GM19324 (cell line): ENCODE data around the gene ADGRE2.
"Not testable (repeated sequence)": the region's sequence is repeated elsewhere in the genome, so short reads cannot be mapped to it uniquely, and the experiment has no call there.

ENCODE experiments used
- ATAC-seq: cut with Tn5 transposase; IDR thresholded peaks from one replicate; pipeline ENCODE4 v1.9.1; 2021; ENCODE audit warnings: mild to moderate bottlenecking, moderate library complexity; ENCODE audit not compliant: unreplicated experiment, low FRiP score

The ADGRE2 gene

DNA sequence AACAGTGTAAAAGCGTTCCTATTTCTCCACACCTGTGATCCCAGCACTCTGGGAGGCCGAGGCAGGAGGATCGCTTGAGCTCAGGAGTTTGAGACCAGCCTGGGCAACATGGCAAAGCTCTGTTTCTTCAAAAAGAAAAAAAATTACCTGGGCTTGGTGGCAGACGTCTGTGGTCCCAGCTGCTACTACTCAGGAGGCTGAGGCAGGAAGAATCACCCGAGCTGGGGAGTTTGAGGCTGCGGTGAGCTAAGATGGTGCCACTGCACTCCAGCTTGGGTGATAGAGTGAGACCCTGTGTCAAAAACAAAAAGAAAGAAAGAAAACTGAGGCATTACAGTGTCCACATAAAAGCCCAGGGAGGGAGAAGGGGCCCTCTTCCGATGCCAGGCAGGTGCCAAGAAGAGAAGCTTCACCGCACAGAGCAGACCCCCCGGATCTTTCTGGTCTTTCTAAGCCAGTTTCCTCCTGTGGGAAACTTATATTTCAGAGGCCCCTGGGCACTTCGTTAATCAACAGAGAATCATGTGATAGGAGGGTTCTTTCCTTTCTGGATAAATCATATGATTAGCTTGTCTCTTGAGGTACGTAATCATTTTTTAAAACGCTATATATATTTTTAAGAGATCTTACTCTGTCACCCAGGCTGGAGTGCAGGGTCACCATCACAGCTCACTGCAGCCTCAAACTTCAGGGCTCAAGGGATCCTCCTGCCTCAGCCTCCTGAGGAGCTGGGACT, at the start of gene ADGRE2:
TSS of gene ADGRE2 (minus strand) at position 451 of the 736 bp plus-strand sequence. CDS start 1,804 bp downstream, outside the sequence.
- ATAC-seq = not testable (repeated sequence)

DNA sequence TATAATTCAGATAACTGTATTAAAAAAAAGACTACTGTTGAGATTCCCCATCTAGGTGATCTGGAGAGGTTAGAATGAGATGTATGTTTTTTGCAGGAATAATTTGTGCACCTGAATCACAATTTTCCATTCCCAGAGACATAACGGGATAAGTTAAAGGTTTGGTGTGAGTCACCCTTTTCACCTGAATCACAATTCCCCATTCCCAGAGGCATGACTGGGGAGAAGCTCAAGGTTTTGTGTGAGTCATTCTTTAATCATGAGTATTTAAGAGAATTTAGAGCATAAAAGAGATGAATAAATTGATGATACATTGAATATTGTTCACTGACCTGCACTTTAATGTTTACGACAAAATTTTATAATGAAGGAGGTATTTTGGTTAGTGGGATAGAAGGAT, 47.6 kb upstream of the ADGRE2 start:
- no peak for ATAC-seq

DNA sequence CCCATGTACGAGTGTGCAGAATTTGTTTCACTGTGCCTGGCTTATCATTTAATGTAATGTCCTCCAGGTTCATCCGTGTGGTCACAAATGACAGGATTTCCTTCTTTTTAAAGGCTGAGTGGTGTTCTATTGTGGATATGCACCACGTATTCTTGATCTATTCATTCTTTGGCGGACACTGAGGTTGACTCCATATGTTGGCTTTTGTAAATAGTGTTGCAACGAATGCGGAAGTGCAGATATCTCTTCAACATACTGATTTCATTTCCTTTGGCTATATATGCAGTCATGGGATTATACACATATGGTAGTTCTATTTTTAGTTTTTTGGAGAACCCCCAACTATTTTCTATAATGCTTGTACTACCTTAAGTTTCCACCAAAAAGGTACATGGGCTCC, 43.6 kb upstream of the ADGRE2 start:
- ATAC-seq = no peak

DNA sequence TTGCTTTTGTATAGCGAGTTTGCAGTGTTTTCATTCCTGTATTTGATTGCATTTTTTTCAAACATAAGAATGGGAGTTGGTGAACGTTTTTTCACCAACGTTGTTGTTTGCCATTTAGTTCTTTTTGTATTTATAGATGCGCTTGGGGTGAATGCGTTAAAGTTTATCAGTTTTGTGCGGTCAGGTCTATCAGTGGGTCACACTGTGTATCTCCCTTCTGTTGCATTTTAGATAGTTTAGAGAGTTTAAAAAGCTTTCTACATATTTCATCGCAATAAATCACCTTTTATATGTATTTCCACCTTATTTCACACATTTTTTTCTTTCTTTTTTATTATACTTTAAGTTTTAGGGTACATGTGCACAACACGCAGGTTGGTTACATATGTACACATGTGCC, 40.2 kb upstream of the ADGRE2 start:
- no peak for ATAC-seq

DNA sequence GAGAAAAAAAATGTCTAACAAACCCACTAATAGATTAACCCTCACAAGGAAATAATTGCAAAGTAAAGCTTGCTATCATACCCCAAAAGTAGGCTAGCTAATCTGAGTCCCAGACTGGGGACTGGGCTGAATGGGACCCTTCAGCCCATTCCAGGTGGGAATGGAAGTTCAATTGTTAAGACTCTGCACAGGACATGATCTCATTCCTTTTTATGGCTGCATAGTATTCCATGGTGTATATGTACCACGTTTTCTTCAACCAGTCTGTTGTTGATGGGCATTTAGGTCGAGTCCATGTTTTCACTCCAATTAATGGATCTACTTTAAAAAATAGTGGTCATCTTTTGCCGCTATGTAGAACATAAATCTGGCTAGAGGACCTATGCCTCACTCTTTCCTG, 38.7 kb upstream of the ADGRE2 start:
- ATAC-seq = no peak

DNA sequence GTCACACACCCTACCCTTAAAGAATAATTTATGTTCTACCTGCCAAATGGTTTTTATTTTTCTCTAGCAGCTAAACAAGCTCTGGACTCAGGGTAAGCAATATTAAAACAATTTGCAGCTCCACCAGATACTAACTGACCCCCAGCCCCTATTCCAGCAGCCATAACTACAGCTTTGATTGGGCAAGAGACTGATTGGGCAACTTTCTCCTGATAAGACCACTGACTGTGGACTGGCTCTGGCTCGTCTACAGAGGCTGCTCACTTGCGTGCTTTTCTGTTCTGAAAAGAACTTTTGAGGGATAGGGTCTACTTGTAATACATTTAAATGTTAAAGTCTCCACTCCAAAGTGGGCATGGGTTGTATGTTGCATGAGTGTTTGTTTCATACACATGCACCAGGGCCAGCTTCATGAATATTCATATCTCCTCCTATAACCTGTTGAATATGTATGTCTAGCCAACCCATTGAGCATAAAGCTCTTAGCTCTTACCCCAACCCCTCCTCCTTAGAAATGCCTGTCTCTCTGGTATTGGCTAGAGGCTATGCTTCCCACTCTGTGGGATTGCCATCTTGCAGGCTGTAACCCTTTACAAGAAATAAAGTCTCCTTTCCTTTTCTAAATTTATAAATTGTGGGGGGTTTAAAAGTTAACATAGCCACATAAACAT, 36.8 kb upstream of the ADGRE2 start:
- ATAC-seq = no peak

DNA sequence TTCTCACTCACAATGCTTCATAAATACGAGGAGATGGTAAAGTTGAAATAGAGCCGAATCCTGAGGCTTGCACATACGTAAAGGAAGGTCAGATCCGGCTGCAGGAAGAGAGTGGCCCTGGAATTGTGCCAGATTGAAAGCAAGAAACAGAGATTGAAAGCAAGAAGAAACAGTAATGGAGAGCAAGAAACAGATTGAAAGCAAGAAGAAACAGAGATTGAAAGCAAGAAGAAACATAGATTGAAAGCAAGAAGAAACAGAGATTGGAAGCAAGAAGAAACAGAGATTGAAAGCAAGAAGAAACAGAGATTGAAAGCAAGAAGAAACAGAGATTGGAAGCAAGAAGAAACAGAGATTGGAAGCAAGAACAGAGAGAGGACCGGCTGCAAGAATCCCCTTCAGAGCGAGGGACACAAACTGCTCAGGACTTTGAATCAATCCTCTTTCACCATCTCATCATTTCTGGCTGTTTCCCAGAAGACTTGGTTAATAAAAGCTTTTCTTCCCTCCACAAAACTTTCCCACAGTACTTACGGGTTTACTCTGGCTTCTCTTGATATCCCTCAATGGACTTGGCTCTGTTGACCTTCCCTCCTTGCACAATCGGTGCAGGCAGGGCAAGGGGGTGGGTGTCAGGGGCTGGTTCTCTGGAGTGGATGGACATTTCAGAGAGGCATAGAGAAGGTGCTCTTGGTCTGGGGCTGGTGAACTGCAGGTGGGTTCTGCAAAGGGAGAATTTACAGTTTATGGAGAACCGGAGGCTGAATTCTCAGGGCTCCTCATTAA, 31.1 kb upstream of the ADGRE2 start:
- no peak for ATAC-seq

DNA sequence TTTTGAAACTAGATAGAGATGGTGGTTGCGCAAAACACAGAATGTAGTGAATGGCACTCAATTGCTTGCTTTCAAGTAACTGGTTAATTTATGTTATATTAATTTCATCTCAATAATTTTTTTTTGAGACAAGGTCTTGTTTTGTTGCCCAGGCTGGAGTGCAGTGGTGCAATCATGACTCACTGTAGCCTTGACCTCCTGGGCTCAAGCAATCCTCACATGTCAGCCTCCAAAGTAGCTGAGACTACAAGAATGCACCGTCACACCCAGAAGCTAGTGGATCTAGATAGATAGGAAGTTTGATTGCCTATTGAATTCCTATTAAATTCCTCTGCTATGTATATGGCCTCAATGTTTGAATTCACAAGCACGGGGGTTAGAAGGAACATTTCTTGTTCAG, 26.4 kb upstream of the ADGRE2 start:
- ATAC-seq = no peak

DNA sequence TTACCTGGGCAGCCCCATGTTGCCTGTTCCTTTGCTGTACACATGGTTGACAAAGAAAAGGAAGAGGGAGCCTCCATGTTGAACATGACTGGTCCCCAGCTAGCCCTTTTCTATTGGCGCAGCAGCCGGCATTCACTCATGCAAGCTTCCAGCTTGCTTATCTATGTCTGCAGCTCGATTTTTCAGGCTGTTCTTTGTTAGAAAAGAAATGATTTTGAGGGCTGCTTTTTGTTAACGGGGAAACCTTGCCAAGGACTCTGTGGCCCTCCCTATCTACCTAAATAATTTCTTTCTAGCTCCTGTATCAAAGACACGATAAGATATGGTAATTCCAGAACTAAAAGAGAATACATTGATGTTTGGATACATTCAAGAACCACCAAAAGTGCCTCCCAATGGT, 20.4 kb upstream of the ADGRE2 start:
- no peak for ATAC-seq

DNA sequence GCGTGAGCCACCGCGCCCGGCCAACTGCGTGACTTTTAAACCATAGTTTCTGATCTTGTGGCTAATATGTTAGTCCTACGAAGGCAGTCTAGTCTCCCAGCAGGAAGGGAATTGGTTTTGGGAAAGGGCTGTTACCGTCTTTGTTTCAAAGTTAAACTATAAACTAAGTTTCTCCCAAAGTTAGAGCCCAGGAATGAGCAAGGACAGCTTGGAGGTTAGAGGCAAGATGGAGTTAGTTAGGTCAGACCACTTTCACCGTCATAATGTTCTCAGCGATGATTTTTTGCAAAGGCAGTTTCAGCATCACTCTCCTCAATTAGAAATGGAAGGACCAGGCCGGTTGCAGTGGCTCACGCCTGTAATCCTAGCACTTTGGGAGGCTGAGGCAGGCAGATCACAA, 17.7 kb upstream of the ADGRE2 start:
- no peak for ATAC-seq

DNA sequence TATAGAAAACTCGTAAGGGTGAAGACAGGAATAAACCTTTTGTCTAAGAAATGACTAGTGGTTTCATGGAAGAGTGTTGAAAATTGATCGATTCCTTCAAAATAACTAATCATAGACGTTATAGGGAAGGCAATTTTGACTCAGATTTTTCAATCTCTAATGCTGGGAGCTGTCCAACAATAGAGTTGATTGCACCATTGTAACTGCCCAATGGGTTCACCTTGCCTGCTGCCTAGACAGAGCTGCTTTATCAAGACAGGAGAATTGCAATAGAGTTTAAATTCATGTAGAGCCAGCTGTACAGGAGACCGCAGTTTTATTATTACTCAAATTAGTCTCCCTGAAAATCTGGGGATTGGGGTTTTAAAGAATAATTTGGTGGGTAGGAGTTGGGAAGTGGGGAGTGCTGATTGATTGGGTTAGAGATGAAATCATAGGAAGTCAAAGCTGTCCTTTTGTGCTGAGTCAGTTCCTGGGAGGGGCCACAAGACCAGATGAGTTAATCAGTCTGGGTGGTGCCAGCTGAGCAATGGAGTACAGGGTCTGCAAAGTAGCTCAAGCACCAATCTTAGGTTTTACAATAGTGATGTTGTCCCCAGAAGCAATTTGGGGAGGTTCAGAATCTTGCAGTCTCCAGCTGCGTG, 16.8 kb upstream of the ADGRE2 start:
- ATAC-seq = no peak

DNA sequence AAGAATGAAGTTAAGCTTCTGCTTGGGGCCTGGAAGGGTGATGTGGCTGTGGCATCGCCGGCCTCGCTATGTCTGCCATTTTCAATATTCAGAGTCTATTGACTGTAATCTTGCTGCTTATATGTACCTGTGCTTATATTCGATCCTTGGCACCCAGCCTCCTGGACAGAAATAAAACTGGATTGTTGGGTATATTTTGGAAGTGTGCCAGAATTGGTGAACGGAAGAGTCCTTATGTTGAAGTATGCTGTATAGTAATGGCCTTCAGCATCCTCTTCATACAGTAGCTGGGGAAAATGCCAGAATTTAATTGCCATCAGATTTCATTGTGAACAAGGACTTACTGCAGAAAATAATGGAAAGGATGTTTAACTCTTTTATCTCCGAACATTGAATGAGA, 13.9 kb upstream of the ADGRE2 start:
- not testable (repeated sequence) for ATAC-seq

DNA sequence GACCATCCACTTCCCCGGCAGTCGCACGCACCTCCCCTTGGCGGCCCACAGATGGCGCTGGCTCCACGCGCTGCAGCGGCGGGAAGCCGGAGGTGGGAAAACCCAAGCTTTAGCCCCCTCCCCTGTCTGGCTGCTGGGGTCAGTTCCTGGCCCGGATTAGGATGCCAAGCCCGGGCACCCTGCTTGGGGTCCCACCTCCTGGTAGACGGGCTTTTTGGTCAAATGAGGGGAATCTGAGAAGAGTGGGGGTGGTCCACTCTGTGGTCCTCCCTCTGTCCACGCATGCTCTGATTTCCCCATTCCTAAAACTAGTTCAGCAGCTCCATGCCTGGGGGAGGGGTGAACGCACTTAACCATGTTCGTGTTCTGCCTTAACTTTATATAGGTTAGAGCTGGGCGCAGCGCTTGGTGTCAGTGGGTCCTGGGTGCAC, 8.1 kb upstream of the ADGRE2 start:
- no peak for ATAC-seq

DNA sequence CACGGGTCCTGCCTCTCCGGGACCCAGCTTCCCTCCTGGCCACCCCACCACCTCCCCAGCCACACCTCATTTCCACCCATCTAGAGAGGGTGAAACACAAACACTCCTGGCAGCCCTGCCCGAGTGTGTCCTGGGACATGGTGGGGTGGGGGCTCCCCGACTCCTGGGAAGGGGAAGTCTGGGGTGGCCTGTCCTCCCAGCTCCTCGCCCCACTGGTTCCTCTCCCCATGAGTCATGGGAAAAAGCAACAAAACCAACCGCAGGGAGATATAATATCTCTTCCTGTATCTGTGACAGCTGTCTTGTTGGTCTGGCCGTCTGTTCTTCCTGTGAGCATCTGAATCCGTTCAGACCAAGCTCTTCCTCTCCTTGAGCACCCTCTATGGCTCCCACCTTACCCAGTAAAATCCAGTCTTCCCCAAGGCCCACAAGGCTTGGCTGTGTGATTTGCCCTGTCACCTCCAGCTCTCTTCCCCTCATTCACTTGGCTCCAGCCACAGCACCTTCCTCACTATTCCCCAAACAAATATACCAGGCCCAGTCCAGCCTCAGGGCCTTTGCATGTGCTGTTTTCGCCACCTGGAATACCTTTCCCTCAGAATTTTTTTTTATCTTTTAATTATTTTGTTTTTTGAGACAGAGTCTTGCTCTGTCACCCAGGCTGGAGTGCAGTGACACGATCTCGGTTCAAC, 6.9 kb upstream of the ADGRE2 start:
- ATAC-seq = not testable (repeated sequence)

DNA sequence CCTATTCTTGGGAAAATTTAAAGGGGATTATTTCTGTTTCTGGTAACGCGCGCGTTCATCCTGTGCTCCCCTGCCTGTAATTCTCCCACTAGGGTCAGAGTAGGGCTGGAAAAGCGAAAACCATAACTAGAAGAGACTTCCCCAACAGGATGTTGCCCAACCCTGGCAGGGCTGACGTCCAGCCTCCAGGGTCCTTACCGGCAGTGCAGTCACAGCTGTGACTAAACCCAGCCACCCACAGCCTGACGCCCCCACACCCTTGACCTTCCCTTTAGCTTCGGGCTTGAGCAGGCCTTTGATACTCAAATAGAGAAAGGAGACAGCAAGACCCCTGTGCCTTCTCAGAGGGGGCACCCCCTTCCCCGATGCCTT, 6.4 kb upstream of the ADGRE2 start:
- ATAC-seq = not testable (repeated sequence)

DNA sequence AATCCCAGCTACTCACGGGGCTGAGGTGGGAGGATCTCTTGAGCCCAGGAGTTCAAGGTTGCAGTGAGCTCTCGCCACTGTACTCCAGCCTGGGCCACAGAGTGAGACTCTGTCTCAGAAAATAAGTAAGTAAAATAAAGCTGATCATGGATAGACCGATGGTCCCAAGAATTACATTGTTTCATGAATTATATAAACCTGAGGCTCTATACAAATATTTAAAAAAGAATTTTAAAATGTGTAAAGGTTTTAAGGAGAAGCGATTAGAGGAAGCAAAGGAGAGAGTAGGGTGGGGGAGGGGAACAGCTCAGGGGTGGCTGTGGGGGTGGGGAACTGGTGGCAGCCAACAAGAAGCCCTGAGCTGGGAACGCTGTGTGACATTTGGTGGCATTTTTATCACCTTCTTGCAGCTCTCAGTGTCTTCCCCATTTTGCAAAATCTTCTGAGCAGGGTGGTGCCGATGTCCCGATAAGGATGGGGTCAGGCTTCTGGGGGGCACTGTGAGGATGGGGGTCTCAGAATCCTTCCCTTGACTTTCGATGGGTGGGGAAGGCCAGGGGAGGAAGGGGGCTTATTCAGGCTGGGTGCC, 5.1 kb upstream of the ADGRE2 start:
- ATAC-seq = not testable (repeated sequence)

DNA sequence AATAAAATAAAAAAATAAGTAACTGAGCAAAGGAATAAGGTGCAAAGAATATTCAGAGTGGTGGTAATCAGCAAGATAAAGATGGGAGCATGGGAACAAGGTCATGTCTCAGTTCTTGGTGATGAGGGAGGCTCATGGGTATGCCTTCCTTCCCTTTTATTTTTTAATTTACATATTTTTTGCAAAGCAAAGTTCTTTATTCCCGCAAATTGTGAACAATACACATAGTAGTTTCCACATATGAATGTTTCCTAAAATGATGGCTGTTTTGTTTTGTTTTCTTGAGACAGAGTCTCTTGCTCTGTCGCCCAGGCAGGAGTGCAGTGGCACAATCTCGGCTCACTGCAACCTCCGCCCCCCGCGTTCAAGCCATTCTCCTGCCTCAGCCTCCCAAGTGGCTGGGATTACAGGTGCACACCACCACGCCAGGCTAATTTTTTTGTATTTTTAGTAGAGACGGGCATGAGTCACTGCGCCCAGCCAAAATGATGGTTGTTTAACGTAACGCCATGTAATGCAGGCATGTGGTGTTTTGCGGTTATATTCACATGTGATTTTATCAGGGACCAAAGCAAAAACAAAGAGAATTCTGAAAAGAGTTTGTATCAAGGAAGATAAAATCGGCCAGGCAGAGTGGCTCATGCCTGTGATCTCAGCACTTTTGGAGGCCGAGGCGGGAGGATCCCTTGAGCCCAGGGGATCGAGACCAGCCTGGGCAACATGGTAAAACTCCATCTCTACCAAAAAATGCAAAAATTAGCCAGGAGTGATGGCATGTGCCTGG, 4.5 kb upstream of the ADGRE2 start:
- no peak for ATAC-seq

DNA sequence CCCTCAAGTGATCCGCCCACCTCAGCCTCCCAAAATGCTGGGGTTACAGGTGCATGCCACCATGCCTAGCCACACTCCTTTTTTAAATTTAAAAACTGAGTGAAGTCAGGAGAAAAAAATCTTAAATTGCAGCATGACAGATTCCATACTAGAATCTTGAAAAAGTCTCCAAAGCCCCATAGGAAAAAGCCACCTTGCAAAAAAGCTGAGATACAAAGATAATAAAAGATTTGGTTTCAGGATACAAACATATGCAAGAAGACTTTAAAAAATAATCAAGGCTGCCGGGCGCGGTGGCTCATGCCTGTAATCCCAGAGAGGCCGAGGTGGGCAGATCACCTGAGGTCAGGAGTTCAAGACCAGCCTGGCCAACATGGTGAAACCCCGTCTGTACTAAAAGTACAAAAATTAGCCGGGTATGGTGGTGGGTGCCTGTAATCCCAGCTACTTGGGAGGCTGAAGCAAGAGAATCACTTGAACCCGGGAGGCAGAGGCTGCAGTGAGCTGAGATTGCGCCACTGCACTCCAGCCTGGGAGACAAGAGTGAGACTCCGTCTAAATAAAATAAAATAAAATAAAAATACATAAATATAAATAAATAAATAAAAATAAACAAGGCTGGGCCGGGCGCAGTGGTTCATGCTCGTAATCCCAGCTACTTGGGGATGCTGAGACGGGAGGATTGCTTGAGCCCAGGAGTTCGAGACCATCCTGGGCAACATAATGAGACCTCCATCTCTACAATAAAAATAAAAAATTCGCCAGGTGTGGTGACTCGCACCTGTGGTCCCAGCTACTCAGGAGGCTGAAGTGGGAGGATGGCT, 3.6 kb upstream of the ADGRE2 start:
- ATAC-seq = not testable (repeated sequence)
